Astrocyte of the spinal cord (primary cell): Measurements from ENCODE around the gene TMEM214.

ENCODE experiments used
- DNase-seq: peaks from one replicate; pipeline ENCODE4 v3.0.0; 2011; ENCODE audit warnings: low read depth, low spot score
- H3K4me3 ChIP-seq: 2 replicates; pipeline ENCODE4 v1.5.1; 2011; ENCODE audit warnings: low read depth, mild to moderate bottlenecking, low read length, moderate library complexity
- in situ Hi-C: cut with HindIII; loops from 2 replicates; pipeline ENCODE4 v1.10.0; 2017; ENCODE audit warnings: low sequenced_read_pairs
- TF ChIP-seq, protein P1 (sequence below): IDR thresholded peaks from 2 replicates; pipeline ENCODE4 v1.5.1; 2012; ENCODE audit warnings: low read depth, mild to moderate bottlenecking, low read length, inconsistent platforms

Gene TMEM214

DNA sequence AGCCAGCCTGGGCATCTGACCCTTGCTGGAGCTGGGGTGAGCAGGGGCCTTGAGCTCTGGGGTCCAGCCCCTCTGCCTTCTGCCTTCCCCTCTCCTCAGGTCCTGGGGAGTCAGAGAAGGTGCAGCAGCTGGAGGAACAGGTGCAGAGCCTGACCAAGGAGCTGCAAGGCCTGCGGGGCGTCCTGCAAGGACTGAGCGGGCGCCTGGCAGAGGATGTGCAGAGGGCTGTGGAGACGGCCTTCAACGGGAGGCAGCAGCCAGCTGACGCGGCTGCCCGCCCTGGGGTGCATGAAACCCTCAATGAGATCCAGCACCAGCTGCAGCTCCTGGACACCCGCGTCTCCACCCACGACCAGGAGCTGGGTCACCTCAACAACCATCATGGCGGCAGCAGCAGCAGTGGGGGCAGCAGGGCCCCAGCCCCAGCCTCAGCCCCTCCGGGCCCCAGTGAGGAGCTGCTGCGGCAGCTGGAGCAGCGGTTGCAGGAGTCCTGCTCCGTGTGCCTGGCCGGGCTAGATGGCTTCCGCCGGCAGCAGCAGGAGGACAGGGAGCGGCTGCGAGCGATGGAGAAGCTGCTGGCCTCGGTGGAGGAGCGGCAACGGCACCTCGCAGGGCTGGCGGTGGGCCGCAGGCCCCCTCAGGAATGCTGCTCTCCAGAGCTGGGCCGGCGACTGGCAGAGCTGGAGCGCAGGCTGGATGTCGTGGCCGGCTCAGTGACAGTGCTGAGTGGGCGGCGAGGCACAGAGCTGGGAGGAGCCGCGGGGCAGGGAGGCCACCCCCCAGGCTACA is 49.4 kb downstream of the TMEM214 start:
- in situ Hi-C loops = no loop called here
- no peak for DNase-seq
- H3K4me3 ChIP-seq = no peak overlapping the region
- TF ChIP-seq, protein P1, sequence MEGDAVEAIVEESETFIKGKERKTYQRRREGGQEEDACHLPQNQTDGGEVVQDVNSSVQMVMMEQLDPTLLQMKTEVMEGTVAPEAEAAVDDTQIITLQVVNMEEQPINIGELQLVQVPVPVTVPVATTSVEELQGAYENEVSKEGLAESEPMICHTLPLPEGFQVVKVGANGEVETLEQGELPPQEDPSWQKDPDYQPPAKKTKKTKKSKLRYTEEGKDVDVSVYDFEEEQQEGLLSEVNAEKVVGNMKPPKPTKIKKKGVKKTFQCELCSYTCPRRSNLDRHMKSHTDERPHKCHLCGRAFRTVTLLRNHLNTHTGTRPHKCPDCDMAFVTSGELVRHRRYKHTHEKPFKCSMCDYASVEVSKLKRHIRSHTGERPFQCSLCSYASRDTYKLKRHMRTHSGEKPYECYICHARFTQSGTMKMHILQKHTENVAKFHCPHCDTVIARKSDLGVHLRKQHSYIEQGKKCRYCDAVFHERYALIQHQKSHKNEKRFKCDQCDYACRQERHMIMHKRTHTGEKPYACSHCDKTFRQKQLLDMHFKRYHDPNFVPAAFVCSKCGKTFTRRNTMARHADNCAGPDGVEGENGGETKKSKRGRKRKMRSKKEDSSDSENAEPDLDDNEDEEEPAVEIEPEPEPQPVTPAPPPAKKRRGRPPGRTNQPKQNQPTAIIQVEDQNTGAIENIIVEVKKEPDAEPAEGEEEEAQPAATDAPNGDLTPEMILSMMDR = no peak

GRCh38 chr2:27082773-27083409 is 50.1 kb downstream of the TMEM214 start:
- TF ChIP-seq, protein P1 = no peak
- no peak for DNase-seq
- no peak overlapping the region for H3K4me3 ChIP-seq
- in situ Hi-C loops = no loop called here

DNA sequence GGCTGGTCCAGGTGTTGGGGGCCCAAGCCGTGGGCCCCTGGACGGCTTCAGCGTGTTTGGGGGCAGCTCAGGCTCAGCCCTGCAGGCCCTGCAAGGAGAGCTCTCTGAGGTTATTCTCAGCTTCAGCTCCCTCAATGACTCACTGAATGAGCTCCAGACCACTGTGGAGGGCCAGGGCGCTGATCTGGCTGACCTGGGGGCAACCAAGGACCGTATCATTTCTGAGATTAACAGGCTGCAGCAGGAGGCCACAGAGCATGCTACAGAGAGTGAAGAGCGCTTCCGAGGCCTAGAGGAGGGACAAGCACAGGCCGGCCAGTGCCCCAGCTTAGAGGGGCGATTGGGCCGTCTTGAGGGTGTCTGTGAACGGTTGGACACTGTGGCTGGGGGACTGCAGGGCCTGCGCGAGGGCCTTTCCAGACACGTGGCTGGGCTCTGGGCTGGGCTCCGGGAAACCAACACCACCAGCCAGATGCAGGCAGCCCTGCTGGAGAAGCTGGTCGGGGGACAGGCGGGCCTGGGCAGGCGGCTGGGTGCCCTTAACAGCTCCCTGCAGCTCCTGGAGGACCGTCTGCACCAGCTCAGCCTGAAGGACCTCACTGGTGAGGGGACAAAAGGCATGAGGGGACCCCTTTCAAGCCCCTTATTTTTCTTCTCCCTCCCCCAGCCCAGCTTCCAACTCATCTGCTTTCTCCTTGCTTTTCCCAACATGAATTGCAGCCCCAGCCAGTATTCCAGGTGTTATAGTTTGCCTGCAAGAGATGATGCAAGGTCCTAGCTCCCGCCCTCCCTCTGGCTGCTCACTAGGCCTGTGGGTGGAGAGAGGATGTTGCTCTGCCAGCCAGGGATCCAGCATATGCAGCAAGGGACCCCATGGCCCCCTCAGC is 50.9 kb downstream of the TMEM214 start:
- no peak for DNase-seq
- in situ Hi-C loops = no loop called here
- H3K4me3 ChIP-seq = no peak overlapping the region
- TF ChIP-seq, protein P1 = no peak

DNA sequence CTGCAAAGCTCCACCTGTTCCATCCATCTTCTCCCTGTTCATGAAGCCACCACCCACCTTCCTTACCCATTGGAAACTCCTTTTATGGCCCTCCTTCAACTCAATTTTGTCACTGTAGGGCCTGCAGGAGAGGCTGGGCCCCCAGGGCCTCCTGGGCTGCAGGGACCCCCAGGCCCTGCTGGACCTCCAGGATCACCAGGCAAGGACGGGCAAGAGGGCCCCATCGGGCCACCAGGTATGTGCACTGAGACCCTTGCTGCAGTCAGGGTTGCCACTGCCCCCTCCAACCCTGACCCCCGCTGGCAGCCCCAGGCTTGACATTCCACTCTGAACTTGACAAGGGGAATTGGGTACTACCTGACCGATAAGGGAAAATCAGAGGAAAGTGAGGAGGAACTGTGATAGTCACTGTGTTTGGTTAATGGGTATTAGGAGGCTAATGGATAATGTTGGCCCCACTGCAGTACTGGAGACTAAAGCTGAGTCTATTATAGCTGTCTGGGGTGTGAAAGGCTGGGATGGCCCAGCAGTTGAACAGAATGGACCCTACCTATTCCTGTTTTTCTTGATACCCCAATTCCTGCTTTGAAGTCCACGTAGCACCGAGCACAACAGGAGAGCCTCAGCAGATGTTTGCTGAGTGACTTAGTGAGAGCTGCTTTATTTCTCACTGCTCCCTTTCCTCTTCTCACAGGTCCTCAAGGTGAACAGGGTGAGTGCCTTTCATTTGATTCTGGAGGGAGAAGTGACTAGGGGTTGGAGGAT is 51.7 kb downstream of the TMEM214 start:
- no peak overlapping the region for H3K4me3 ChIP-seq
- DNase-seq = no peak
- in situ Hi-C loops = no loop called here
- TF ChIP-seq, protein P1 = no peak

DNA sequence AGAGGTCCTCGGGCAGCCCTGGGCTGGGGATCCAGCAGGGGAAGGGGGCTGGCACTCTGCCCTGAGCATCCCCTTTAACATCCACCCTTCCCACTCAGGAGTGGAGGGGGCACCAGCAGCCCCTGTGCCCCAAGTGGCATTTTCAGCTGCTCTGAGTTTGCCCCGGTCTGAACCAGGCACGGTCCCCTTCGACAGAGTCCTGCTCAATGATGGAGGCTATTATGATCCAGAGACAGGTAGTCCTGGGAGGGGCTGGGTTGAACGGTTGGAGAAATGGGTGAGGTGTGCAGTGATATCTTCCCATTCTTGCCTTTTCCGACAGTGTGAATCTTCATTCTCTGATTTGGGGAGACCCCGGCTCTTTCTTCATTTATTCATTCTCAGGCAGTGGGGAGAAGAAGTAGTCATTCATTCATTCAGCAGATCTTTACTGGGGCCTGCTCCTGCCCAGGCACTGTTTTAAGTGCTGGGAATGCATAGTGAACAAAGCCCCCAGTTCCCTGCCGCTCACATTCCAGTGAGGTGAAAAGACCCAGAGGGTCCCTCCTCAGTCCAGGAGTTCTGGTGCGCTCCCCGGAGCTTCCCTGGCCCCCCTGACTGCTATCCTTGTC is 52.4 kb downstream of the TMEM214 start:
- peak overlapping the region; percentile 51 for H3K4me3 ChIP-seq
- TF ChIP-seq, protein P1 = no peak
- no peak for DNase-seq
- in situ Hi-C loops = no loop called here
